ENCODE results near the gene SGPP1. TPM values are rescaled to one million over a fixed set of nuclear protein-coding genes. Genes with fewer than 3 reads are reported as not detected.

Gene SGPP1
- total RNA-seq, 2 experiments from 2014 or later: 21.0 to 35.4 TPM

DNA sequence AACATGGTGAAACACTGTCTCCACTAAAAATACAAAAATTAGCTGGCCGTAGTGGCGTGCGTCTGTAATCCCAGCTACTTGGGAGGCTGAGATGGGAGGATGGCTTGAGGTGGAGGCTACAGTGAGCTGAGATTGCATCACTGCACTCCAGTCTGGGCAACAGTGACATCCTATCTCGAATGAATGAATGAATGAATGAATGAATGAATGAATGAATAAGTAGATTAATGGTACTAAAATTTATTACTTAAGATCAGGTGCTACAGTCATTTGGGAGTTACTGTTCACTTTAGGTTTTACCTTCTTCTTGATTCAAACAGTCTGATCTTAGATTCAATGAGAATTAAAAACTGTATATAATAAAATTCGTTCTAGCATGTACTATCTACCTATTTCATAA lies 54.6 kb downstream of the SGPP1 start:
- Histone ChIP-seq H3K4me1 (ENCODE audit: insufficient read depth, low read length, poor library complexity, severe bottlenecking) (no peaks in the 10 kb centered on the region), H2AFZ (ENCODE audit: low read length) (no peak overlapping the region), H3K27ac (ENCODE audit: low read depth, low read length, poor library complexity, severe bottlenecking) (no peak overlapping the region), H3K36me3 (ENCODE audit: insufficient read depth, low read length) (peaks cover 24% of the 10 kb centered on the region), H4K20me1 (ENCODE audit: insufficient read depth, low read length) (no peaks in the 10 kb centered on the region), H3K4me3 (ENCODE audit: low read depth, low read length, poor library complexity, severe bottlenecking) (no peak overlapping the region), H3K9me3 (ENCODE audit: low read length) (no peaks in the 10 kb centered on the region), H3K4me2 (ENCODE audit: low read length) (no peak overlapping the region), H3K9me2 (ENCODE audit: insufficient read depth, low read length) (no peaks in the 10 kb centered on the region), H3K79me2 (ENCODE audit: insufficient read depth, low read depth, low read length) (no peaks in the 10 kb centered on the region)
- ChIA-PET CTCF (ENCODE audit: unreplicated experiment) (no interaction called here), POLR2A (no interaction called here)
- BruUV-seq (replicated peaks): TSS peak; percentile 1
- intact Hi-C loops (cut with micrococcal nuclease; ENCODE audit: unreplicated experiment): no loop called here
- no peak for TF ChIP-seq EZH2phosphoT487 (IDR thresholded peaks at IDR 0.05; ENCODE audit: borderline replicate concordance, low read depth, low read length)
- no peak for TF ChIP-seq CTCF (conservative IDR thresholded peaks at IDR 0.05; ENCODE audit: low read length)
- DNase-seq (ENCODE audit: low spot score): no peak

- Histone ChIP-seq H4K20me1 (ENCODE audit: insufficient read depth, low read length) (no peaks in the 10 kb centered on the region), H3K79me2 (ENCODE audit: insufficient read depth, low read depth, low read length) (no peaks in the 10 kb centered on the region), H3K4me3 (ENCODE audit: low read depth, low read length, poor library complexity, severe bottlenecking) (no peak overlapping the region), H3K4me2 (ENCODE audit: low read length) (no peak overlapping the region), H3K27ac (ENCODE audit: low read depth, low read length, poor library complexity, severe bottlenecking) (no peak overlapping the region), H2AFZ (ENCODE audit: low read length) (no peak overlapping the region), H3K36me3 (ENCODE audit: insufficient read depth, low read length) (peaks cover 17% of the 10 kb centered on the region), H3K9me3 (ENCODE audit: low read length) (no peaks in the 10 kb centered on the region), H3K4me1 (ENCODE audit: insufficient read depth, low read length, poor library complexity, severe bottlenecking) (no peaks in the 10 kb centered on the region), H3K9me2 (ENCODE audit: insufficient read depth, low read length) (no peaks in the 10 kb centered on the region)
- ChIA-PET POLR2A (interaction anchor here (0.6 kb wide), 1 partner anchor 540 kb away, joined by 3 read pairs; no protein-coding TSS in a partner anchor), CTCF (ENCODE audit: unreplicated experiment) (no interaction called here)
- TF ChIP-seq EZH2phosphoT487 (IDR thresholded peaks at IDR 0.05; ENCODE audit: borderline replicate concordance, low read depth, low read length) (no peak), CTCF (conservative IDR thresholded peaks at IDR 0.05; ENCODE audit: low read length) (no peak)
- BruUV-seq (replicated peaks): no TSS peak
- no peak for DNase-seq (ENCODE audit: low spot score)
- intact Hi-C loops (cut with micrococcal nuclease; ENCODE audit: unreplicated experiment): no loop called here
These were observed 55.3 kb downstream of the SGPP1 start for GRCh38 chr14:63672417-63673180.

GRCh38 chr14:63671987-63672386 lies 55.9 kb downstream of the SGPP1 start:
- ChIA-PET CTCF (ENCODE audit: unreplicated experiment) (no interaction called here), POLR2A (no interaction called here)
- intact Hi-C loops (cut with micrococcal nuclease; ENCODE audit: unreplicated experiment): no loop called here
- Histone ChIP-seq H3K27ac (ENCODE audit: low read depth, low read length, poor library complexity, severe bottlenecking) (no peak overlapping the region), H3K4me3 (ENCODE audit: low read depth, low read length, poor library complexity, severe bottlenecking) (no peak overlapping the region), H3K4me2 (ENCODE audit: low read length) (no peak overlapping the region), H2AFZ (ENCODE audit: low read length) (no peak overlapping the region), H3K79me2 (ENCODE audit: insufficient read depth, low read depth, low read length) (no peaks in the 10 kb centered on the region), H3K9me2 (ENCODE audit: insufficient read depth, low read length) (no peaks in the 10 kb centered on the region), H3K9me3 (ENCODE audit: low read length) (no peaks in the 10 kb centered on the region), H3K36me3 (ENCODE audit: insufficient read depth, low read length) (peaks cover 12% of the 10 kb centered on the region), H3K4me1 (ENCODE audit: insufficient read depth, low read length, poor library complexity, severe bottlenecking) (no peaks in the 10 kb centered on the region), H4K20me1 (ENCODE audit: insufficient read depth, low read length) (no peaks in the 10 kb centered on the region)
- TF ChIP-seq EZH2phosphoT487 (IDR thresholded peaks at IDR 0.05; ENCODE audit: borderline replicate concordance, low read depth, low read length) (no peak), CTCF (conservative IDR thresholded peaks at IDR 0.05; ENCODE audit: low read length) (no peak)
- no peak for DNase-seq (ENCODE audit: low spot score)
- BruUV-seq (replicated peaks): no TSS peak
